Chondrocyte (in vitro differentiated cells): Measurements from ENCODE around the gene BET1. TPM values are rescaled to one million over a fixed set of nuclear protein-coding genes. Genes with fewer than 3 reads are reported as not detected.
A peak's percentile ranks its signal among the peaks of the same experiment; 100 is the strongest.

Experiments used
- DNase-seq: peaks from one replicate; pipeline ENCODE4 v3.0.0; 2021; ENCODE audit warnings: mixed read lengths, low spot score
- H3K27ac Mint-ChIP-seq: one replicate; pipeline ENCODE4 v1.8.0; 2021; ENCODE audit warnings: mild to moderate bottlenecking, moderate library complexity, mixed read lengths; ENCODE audit not compliant: unreplicated experiment
- H3K27me3 Mint-ChIP-seq: 2 replicates; pipeline ENCODE4 v1.8.0; 2021; ENCODE audit warnings: low read depth, mixed read lengths
- H3K36me3 Mint-ChIP-seq: 2 replicates; pipeline ENCODE4 v1.8.0; 2021; ENCODE audit warnings: low read depth, mixed read lengths
- H3K4me1 Mint-ChIP-seq: 2 replicates; pipeline ENCODE4 v1.8.0; 2021; ENCODE audit warnings: low read depth, mild to moderate bottlenecking, mixed read lengths
- H3K4me3 Mint-ChIP-seq: one replicate; pipeline ENCODE4 v1.8.0; 2021; ENCODE audit warnings: mild to moderate bottlenecking, moderate library complexity, mixed read lengths; ENCODE audit not compliant: unreplicated experiment
- H3K9me3 Mint-ChIP-seq: 2 replicates; pipeline ENCODE4 v1.8.0; 2021; ENCODE audit warnings: low read depth, mixed read lengths
- CTCF ChIP-seq: fragments of 200-600 bp; sonication (generic); IDR thresholded peaks from 2 replicates; pipeline ENCODE4 v1.5.0; 2021; ENCODE audit warnings: antibody characterized with exemption, mild to moderate bottlenecking, moderate library complexity
- total RNA-seq: library from RNA; stranded (reverse); gene quantifications from 3 replicates; pipeline ENCODE4 v1.2.1, GENCODE V29; 2021

Gene BET1
- total RNA-seq, 1 donor from 2014 or later: 28.4 TPM

DNA sequence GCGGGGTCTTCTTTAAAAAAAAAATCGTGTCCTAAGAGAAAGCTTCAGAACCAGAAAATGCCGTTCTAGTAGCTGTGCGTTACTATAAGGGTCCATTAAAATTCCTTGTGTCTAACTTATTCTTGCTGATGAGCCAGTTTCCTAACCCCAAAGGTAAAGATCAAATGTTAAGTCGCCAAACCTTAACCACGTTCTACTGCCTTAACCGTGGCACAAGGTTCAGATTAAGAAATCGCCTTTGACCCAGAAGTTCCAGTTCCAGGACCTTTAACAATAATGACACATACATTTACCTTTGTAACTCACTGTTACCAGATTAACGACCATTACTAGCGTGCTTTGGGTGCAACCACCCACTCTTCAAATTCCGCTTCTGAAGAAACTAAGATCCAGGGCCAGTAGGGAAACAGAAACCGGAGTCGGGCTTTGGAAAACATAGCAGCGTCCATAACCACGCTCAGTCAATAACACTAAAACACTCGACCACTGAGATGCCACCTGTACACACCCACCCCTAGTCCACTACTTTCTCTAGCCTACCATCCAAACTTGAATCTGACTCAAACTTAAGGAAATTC is 620 bp downstream of the BET1 start:
- Mint-ChIP-seq H3K9me3 (no peaks in the 10 kb centered on the region), H3K4me1 (peaks cover 45% of the 10 kb centered on the region)
- DNase-seq: no peak

DNA sequence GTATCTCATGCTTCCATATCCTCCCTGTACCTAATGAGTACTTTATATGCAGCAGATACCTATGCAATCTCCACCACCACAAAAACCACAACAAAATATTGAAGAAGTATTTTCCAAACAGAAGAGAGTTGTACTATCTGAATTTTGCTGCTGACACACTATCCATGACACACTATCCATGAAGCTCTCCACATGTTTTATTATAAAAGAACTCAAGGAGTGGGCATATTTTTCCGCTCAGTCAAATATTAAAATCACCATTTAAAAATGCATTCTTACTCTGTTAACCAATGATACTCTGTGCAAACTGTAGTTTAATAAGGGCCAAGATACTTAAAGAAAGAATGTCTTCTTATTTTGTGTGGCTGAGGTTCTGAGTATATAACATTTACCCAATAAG is 2.8 kb downstream of the BET1 start:
- Mint-ChIP-seq H3K27me3 (no peaks in the 10 kb centered on the region), H3K36me3 (peaks cover 8% of the 10 kb centered on the region), H3K4me3 (no peak overlapping the region), H3K9me3 (no peaks in the 10 kb centered on the region), H3K4me1 (peaks cover 46% of the 10 kb centered on the region), H3K27ac (no peak overlapping the region)
- DNase-seq: no peak
- TF ChIP-seq CTCF: no peak

More for the DNA sequence above, 620 bp downstream of the BET1 start:
- Mint-ChIP-seq H3K27ac (peak overlapping the region; percentile 99), H3K36me3 (peaks cover 2% of the 10 kb centered on the region), H3K4me3 (peak overlapping the region; percentile 99), H3K27me3 (peaks cover 2% of the 10 kb centered on the region)
- TF ChIP-seq CTCF: no peak

DNA sequence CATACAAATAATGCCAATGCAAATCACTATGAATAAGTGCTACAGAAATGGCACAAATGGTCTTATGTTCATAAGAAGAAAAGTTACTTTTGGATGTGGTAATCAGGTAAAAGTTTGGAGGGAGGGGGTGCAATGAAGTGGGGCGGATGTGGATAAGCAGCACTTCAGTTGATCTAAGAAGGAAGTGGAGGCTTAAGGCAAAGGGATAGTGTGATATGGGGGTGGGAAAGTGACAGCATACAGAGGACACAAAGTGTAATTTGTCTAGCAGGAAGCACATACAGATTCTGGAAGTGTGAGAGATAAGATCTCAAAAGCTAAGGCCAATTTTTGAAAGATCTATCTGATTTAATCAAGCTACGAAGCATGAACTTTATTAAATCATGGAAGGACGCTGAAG is 6.3 kb downstream of the BET1 start:
- no peak for TF ChIP-seq CTCF
- Mint-ChIP-seq H3K4me1 (peaks cover 31% of the 10 kb centered on the region), H3K9me3 (no peaks in the 10 kb centered on the region), H3K36me3 (peaks cover 17% of the 10 kb centered on the region), H3K27me3 (no peaks in the 10 kb centered on the region), H3K27ac (no peak overlapping the region), H3K4me3 (no peak overlapping the region)
- DNase-seq: no peak

DNA sequence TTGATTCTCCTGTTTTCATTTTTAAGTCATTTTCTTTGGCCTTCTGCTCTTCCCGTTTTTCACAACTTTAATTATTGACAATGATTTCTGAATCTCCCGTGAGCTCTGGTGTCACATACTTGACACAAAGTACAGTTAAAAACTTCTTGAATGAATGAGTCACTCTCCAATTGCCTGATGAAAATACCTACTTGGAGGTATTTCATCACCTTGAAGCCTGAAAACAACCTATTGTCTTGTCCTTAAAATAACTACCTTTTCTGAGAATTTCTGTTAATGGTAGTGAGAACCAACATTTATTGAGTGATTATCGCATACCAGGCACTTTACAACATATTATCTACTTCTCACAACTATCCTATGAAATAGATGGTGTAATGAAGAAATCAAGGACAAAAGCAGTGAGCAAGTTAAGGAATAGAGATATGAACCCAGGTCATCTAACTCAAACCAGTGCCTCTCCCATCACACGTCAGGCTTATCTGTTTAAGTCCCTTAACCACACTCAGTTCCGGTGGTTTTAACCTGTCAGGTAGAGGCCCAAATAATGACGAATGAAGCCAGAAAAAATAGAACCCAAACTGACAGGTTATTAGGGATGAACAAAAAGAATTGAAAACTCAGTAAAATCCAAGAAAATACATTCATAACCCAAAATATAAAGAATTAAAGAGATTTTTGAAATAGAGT is 11.6 kb downstream of the BET1 start:
- no peak for TF ChIP-seq CTCF
- Mint-ChIP-seq H3K9me3 (no peaks in the 10 kb centered on the region), H3K27me3 (no peaks in the 10 kb centered on the region), H3K4me1 (no peaks in the 10 kb centered on the region), H3K27ac (no peak overlapping the region), H3K4me3 (no peak overlapping the region), H3K36me3 (peaks cover 11% of the 10 kb centered on the region)
- no peak for DNase-seq

- Mint-ChIP-seq H3K27ac (no peak overlapping the region), H3K27me3 (no peaks in the 10 kb centered on the region), H3K4me1 (peaks cover 6% of the 10 kb centered on the region), H3K4me3 (no peak overlapping the region), H3K9me3 (no peaks in the 10 kb centered on the region), H3K36me3 (peaks cover 2% of the 10 kb centered on the region)
- DNase-seq: no peak
- TF ChIP-seq CTCF: no peak
Observed at GRCh38 chr7:93987297-93987696, 16.9 kb downstream of the BET1 start.
